CD14-positive monocyte (primary cell): Measurements from ENCODE around the gene CCR3. TPM values are rescaled to one million over a fixed set of nuclear protein-coding genes. Genes with fewer than 3 reads are reported as not detected.
A peak's percentile ranks its signal among the peaks of the same experiment; 100 is the strongest.

Experiments
- DNase-seq, 3 donors: peaks; one replicate each; pipeline ENCODE4 v3.0.0-alpha.2; 2011 to 2022
- H2AFZ ChIP-seq: 2 replicates; pipeline ENCODE4 v1.6.0; 2012; ENCODE audit warnings: mild to moderate bottlenecking, low read depth, low read length, inconsistent platforms; ENCODE audit not compliant: insufficient read depth, poor library complexity, severe bottlenecking
- H3K27ac ChIP-seq, 2 donors: 1 replicate in 1 of 2; 2 replicates in 1 of 2; pipeline ENCODE4 v1.5.1; 2012 to 2013; ENCODE audit warnings: low read length in 2 of 2, control low read depth in 1 of 2, inconsistent platforms in 1 of 2, low read depth in 1 of 2, mild to moderate bottlenecking in 1 of 2
- H3K27me3 ChIP-seq, 2 donors: one replicate each; pipeline versions ENCODE4 v1.6.0 to v1.6.1; 2011 to 2013; ENCODE audit warnings: low read length in 2 of 2; ENCODE audit not compliant: control insufficient read depth in 2 of 2, insufficient read depth in 2 of 2
- H3K36me3 ChIP-seq, 2 donors: replicated peaks in 1 of 2; 1 replicate in 1 of 2; 2 replicates in 1 of 2; pipeline versions ENCODE4 v1.5.1 to v1.6.1; 2012 to 2013; ENCODE audit warnings: low read length in 2 of 2, control low read depth in 1 of 2, inconsistent platforms in 1 of 2, mild to moderate bottlenecking in 1 of 2; ENCODE audit not compliant: insufficient read depth in 2 of 2, control insufficient read depth in 1 of 2
- H3K4me1 ChIP-seq, 2 donors: 1 replicate in 1 of 2; 2 replicates in 1 of 2; pipeline versions ENCODE4 v1.5.1 to v1.6.1; 2012 to 2013; ENCODE audit warnings: low read length in 2 of 2, control low read depth in 1 of 2, inconsistent platforms in 1 of 2, mild to moderate bottlenecking in 1 of 2, moderate library complexity in 1 of 2; ENCODE audit not compliant: insufficient read depth in 2 of 2, control insufficient read depth in 1 of 2
- H3K4me2 ChIP-seq: replicated peaks from 2 replicates; pipeline ENCODE3; 2012; ENCODE audit warnings: low read length, moderate library complexity, mild to moderate bottlenecking; ENCODE audit not compliant: poor library complexity, severe bottlenecking; ENCODE audit errors: extremely low read depth
- H3K4me3 ChIP-seq, 3 experiments: fragments of 200-600 bp in 1 of 3; sonication (generic) in 1 of 3; replicated peaks in 1 of 3; 1 replicate in 2 of 3; 2 replicates in 1 of 3; pipeline ENCODE4 v1.5.1; 2011 to 2013; ENCODE audit warnings: low read length in 3 of 3, mild to moderate bottlenecking in 3 of 3, control low read depth in 2 of 3, low read depth in 2 of 3, inconsistent platforms in 1 of 3, moderate library complexity in 1 of 3
- H3K79me2 ChIP-seq: 2 replicates; pipeline ENCODE4 v1.6.0; 2012; ENCODE audit warnings: mild to moderate bottlenecking, control low read depth, inconsistent platforms, low read length, moderate library complexity; ENCODE audit not compliant: insufficient read depth
- H3K9ac ChIP-seq: 2 replicates; pipeline ENCODE4 v1.6.0; 2017; ENCODE audit warnings: low read length, mild to moderate bottlenecking; ENCODE audit not compliant: insufficient read depth, poor library complexity, severe bottlenecking
- H3K9me3 ChIP-seq, 2 donors: replicated peaks in 1 of 2; 1 replicate in 1 of 2; 2 replicates in 1 of 2; pipeline versions ENCODE4 v1.5.1 to v1.6.1; 2012 to 2013; ENCODE audit warnings: low read length in 2 of 2, control low read depth in 1 of 2; ENCODE audit not compliant: control insufficient read depth in 1 of 2, insufficient read depth in 1 of 2
- H4K20me1 ChIP-seq: 2 replicates; pipeline ENCODE4 v1.6.0; 2012; ENCODE audit warnings: mild to moderate bottlenecking, low read length, control low read depth, moderate library complexity; ENCODE audit not compliant: insufficient read depth
- H3K27ac Mint-ChIP-seq, 7 donors: one replicate each; pipeline ENCODE4 v1.8.0; 2020; ENCODE audit warnings: mild to moderate bottlenecking in 7 of 7, mixed read lengths in 7 of 7, moderate library complexity in 6 of 7, inconsistent platforms in 2 of 7
- H3K27me3 Mint-ChIP-seq, 3 donors: one replicate each; pipeline ENCODE4 v1.8.0; 2021 to 2022; ENCODE audit warnings: low read depth in 3 of 3, mild to moderate bottlenecking in 3 of 3, mixed read lengths in 3 of 3, moderate library complexity in 3 of 3, inconsistent platforms in 1 of 3
- H3K36me3 Mint-ChIP-seq, 2 donors: one replicate each; pipeline ENCODE4 v1.8.0; 2020; ENCODE audit warnings: mixed read lengths in 2 of 2, inconsistent platforms in 1 of 2, mild to moderate bottlenecking in 1 of 2
- H3K4me1 Mint-ChIP-seq: one replicate; pipeline ENCODE4 v1.8.0; 2020; ENCODE audit warnings: mild to moderate bottlenecking, mixed read lengths
- H3K4me3 Mint-ChIP-seq, 2 donors: one replicate each; pipeline ENCODE4 v1.8.0; 2020; ENCODE audit warnings: mild to moderate bottlenecking in 2 of 2, mixed read lengths in 2 of 2, moderate library complexity in 1 of 2
- H3K9me3 Mint-ChIP-seq, 7 donors: one replicate each; pipeline ENCODE4 v1.8.0; 2020 to 2022; ENCODE audit warnings: mixed read lengths in 7 of 7, mild to moderate bottlenecking in 6 of 7, moderate library complexity in 6 of 7, inconsistent platforms in 2 of 7
- CTCF ChIP-seq: fragments of 200-600 bp; IDR thresholded peaks from one replicate; pipeline ENCODE4 v1.8.0; 2022; ENCODE audit warnings: antibody characterized with exemption, mild to moderate bottlenecking
- WGBS: methylation state at CpG from one replicate; pipeline ENCODE4 v1.1.5; 2013; ENCODE audit warnings: missing lambda C conversion rate; ENCODE audit not compliant: insufficient coverage; 5-methylcytosine and 5-hydroxymethylcytosine counted together
- intact Hi-C, 2 donors: fragments of 100-400 bp; cut with micrococcal nuclease; formaldehyde crosslinking; loops; one replicate each; pipeline versions ENCODE4 v1.15.0 to v1.15.1; 2023
- polyA minus RNA-seq: library from RNA; depleted of rRNA, polyadenylated mRNA; stranded (reverse); fragments of >200 nt; gene quantifications from 2 replicates; pipeline ENCODE4 v1.2.3, GENCODE V29; 2012
- polyA plus RNA-seq, 3 donors: library from polyadenylated mRNA; depleted of rRNA in 1 of 3; unstranded in 2 of 3; stranded (reverse) in 1 of 3; fragments of 300-500 nt in 2 of 3; fragments of >200 nt in 1 of 3; fragmentation: Illumina TruSeq in 2 of 3; gene quantifications; 1 replicate in 2 of 3; 2 replicates in 1 of 3; pipeline ENCODE4 v1.2.3, GENCODE V29; 2012 to 2021
- total RNA-seq, 12 experiments: library from RNA in 1 of 12; stranded (reverse) in 1 of 12; fragments of 120-200 nt in 1 of 12; gene quantifications; one replicate each; pipeline ENCODE4 v1.2.4 and lab custom pipeline; 2013 to 2026; ENCODE audit warnings: mixed read lengths in 6 of 12, inconsistent platforms in 1 of 12

Gene CCR3
- total RNA-seq (2013), result 0.50 TPM
- under 1 TPM; 0.38 to 0.74 (median 0.44) TPM for polyA plus RNA-seq
- 0.56 TPM in 1 of 2 replicates, not detected in the other for polyA minus RNA-seq
- 0 to 4.2 (median 1.1) reads per million in 11 experiments for total RNA-seq (lab: John Stamatoyannopoulos, UW)

GRCh38 chr3:46242120-46242519, at the start of gene CCR3:
TSS of gene CCR3 (plus strand) at chr3:46242460. CDS start at chr3:46265159, 22,699 bp downstream.
- intact Hi-C loops, result no loop called here
- Histone ChIP-seq H3K4me2 (peak within 1 kb of the TSS; percentile 30), H3K27me3 (no peaks in the 10 kb centered on the region), H3K79me2 (no peaks in the 10 kb centered on the region), H3K36me3 (no peaks in the 10 kb centered on the region), H3K27ac (peak within 1 kb of the TSS in 1 of 2 donors; percentile 64), H3K4me3 (peak within 1 kb of the TSS in 1 of 3 experiments; percentile 40), H3K4me1 (peaks cover 21 to 26% of the 10 kb centered on the region in 2 donors), H3K9ac (no peak within 1 kb of the TSS), H4K20me1 (no peaks in the 10 kb centered on the region), H2AFZ (no peak within 1 kb of the TSS), H3K9me3 (no peaks in the 10 kb centered on the region)
- H3K4me3 Mint-ChIP-seq, result no peak within 1 kb of the TSS
- H3K9me3 Mint-ChIP-seq, result no peaks in the 10 kb centered on the region
- H3K36me3 Mint-ChIP-seq, result peaks cover 0 to 2% of the 10 kb centered on the region in 2 donors
- peaks cover 29% of the 10 kb centered on the region for H3K4me1 Mint-ChIP-seq
- peaks cover 0 to 2% (median 1%) of the 10 kb centered on the region in 3 donors for H3K27me3 Mint-ChIP-seq
- TF ChIP-seq CTCF, result no peak
- peak; percentile 53 to 82 (median 69) for DNase-seq
- no CpG with 5 or more reads among the region's 4 CpGs for WGBS
- H3K27ac Mint-ChIP-seq, result peak within 1 kb of the TSS; percentile 19 to 92 (median 78)

GRCh38 chr3:46192939-46193338, 49.3 kb upstream of the CCR3 start:
- Histone ChIP-seq H2AFZ (no peak overlapping the region), H3K27ac (peak overlapping the region; percentile 43 to 81), H3K36me3 (no peaks in the 10 kb centered on the region), H3K4me2 (no peak overlapping the region), H3K4me1 (peaks cover 52 to 69% of the 10 kb centered on the region in 2 donors), H3K27me3 (no peaks in the 10 kb centered on the region), H3K9me3 (no peaks in the 10 kb centered on the region), H4K20me1 (no peaks in the 10 kb centered on the region), H3K79me2 (no peaks in the 10 kb centered on the region), H3K4me3 (peak overlapping the region in 1 of 3 experiments; percentile 19), H3K9ac (no peak overlapping the region)
- H3K27ac Mint-ChIP-seq, result peak overlapping the region; percentile 89 to 98 (median 97)
- intact Hi-C loops, result loop anchor here in 1 of 2 donors (5.0 kb wide), 2 partner anchors 81 to 106 kb away; no protein-coding TSS in a partner anchor
- no peak overlapping the region for H3K4me3 Mint-ChIP-seq
- H3K4me1 Mint-ChIP-seq, result peaks cover 48% of the 10 kb centered on the region
- peaks cover 0 to 12% (median 1%) of the 10 kb centered on the region in 7 donors for H3K9me3 Mint-ChIP-seq
- no CpG with 5 or more reads among the region's 5 CpGs for WGBS
- TF ChIP-seq CTCF, result no peak
- peaks cover 3 to 6% of the 10 kb centered on the region in 2 donors for H3K36me3 Mint-ChIP-seq
- H3K27me3 Mint-ChIP-seq, result no peaks in the 10 kb centered on the region
- DNase-seq, result no peak
